Esophagus squamous epithelium (tissue), 4 donors: ENCODE measurements around the gene IBTK.

ENCODE experiments used
- CTCF ChIP-seq, 6 experiments: fragments of 450-650 bp in 4 of 6; fragments of 200-600 bp in 2 of 6; sonication (generic) in 2 of 6; IDR thresholded peaks; one replicate each; pipeline ENCODE4 v1.5.1; 2016 to 2019; ENCODE audit warnings: antibody characterized with exemption in 6 of 6, mild to moderate bottlenecking in 4 of 6, moderate library complexity in 4 of 6
- POLR2A ChIP-seq, 4 donors: fragments of 450-650 bp; IDR thresholded peaks; one replicate each; pipeline ENCODE4 v1.6.1; 2017; ENCODE audit warnings: antibody characterized with exemption in 4 of 4, mild to moderate bottlenecking in 4 of 4, moderate library complexity in 3 of 4

- TF ChIP-seq CTCF (IDR thresholded peaks at IDR 0.05) (no peak), POLR2A (IDR thresholded peaks at IDR 0.05) (no peak)
Observed at GRCh38 chr6:82277686-82278085, 30.1 kb upstream of the IBTK start.
